DND-41 (cell line): ENCODE results near the gene PPP1R13L.

ENCODE experiments used
- EZH2 ChIP-seq: IDR thresholded peaks from 3 replicates; pipeline ENCODE4 v1.6.1; 2012; ENCODE audit warnings: borderline replicate concordance, low read depth, mild to moderate bottlenecking, moderate library complexity, low read length, inconsistent platforms; ENCODE audit not compliant: severe bottlenecking
- TF ChIP-seq, protein P1 (sequence below): IDR thresholded peaks from 2 replicates; pipeline ENCODE4 v1.5.1; 2012; ENCODE audit warnings: borderline replicate concordance, low read length, moderate library complexity, mild to moderate bottlenecking; ENCODE audit not compliant: poor library complexity, severe bottlenecking; ENCODE audit errors: extremely low read depth

DNA sequence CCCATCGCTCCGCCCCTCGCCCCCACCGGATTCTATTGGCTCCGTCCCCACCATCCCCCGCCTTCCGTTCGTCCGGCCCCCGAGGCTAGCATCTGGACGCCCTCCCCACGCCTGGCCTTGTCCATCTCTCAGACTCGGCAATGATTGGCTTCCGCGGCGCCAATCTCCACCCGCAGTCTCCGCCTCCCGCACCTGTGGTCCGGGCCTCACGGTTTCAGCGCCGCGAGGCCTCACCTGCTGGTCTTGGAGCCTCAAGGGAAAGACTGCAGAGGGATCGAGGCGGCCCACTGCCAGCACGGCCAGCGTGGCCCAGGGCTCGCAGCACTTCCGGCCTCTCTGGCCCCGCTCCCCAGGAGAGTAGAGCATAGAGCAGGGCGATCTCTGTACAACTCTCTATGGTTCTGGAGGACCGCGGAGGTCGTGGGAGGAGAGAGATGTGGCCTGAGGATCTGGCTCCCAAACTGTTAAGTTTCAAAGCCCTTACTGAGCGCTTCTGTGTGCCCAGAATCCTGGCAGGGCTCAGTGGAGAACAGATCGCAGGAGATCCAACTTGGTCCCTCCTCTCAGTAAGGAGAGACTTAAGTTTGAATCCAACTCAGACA is 18.8 kb upstream of the PPP1R13L start, which contains the start of gene ERCC1:
- TF ChIP-seq EZH2, result no peak
- TF ChIP-seq, protein P1, sequence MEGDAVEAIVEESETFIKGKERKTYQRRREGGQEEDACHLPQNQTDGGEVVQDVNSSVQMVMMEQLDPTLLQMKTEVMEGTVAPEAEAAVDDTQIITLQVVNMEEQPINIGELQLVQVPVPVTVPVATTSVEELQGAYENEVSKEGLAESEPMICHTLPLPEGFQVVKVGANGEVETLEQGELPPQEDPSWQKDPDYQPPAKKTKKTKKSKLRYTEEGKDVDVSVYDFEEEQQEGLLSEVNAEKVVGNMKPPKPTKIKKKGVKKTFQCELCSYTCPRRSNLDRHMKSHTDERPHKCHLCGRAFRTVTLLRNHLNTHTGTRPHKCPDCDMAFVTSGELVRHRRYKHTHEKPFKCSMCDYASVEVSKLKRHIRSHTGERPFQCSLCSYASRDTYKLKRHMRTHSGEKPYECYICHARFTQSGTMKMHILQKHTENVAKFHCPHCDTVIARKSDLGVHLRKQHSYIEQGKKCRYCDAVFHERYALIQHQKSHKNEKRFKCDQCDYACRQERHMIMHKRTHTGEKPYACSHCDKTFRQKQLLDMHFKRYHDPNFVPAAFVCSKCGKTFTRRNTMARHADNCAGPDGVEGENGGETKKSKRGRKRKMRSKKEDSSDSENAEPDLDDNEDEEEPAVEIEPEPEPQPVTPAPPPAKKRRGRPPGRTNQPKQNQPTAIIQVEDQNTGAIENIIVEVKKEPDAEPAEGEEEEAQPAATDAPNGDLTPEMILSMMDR, result no peak
